ENCODE results near the gene METTL1. TPM values are rescaled to one million over a fixed set of nuclear protein-coding genes. Genes with fewer than 3 reads are reported as not detected.

METTL1 gene
- total and polyA plus RNA-seq, 7 donors, result 3.8 to 16.7 (median 9.3) TPM

DNA sequence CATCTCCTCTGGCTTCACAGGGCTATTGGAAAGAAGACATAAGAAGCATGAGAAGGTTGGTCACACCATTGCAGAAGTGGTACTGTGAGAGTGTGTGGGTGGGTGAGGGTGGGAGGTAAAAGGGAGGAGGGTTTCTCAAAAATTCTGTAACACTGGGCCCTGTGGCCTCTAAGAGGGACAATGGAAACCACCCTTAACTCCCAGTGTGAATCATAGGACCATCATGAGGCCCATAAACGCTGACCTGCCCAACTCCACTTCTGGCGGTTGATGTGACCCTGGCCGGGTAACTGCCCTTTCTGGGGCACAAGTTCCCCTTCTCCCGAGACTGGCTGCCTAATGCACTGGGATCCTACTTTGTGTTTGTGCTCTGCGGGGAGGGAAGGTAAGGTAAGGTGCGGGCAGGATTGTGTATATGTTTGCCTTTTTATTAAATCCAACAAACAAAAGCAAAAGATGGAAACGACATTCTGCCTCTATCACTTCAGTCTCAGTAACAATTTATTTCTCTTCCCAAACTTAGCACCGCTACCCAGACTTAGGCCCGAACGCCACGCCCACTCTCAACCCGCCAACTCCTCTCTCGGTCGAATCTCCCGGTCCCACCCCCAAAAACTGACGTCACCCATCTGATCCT is 551 bp downstream of the METTL1 start:
- H3K27ac ChIP-seq, result peak overlapping the region; percentile 91 to 96 (median 93)
- H3K4me3 ChIP-seq, result peak overlapping the region; percentile 66 to 80 (median 70)
- WGBS, 2 donors, result 2 to 4% methylated on average over 16 of the region's 16 CpGs
- no peaks in the 10 kb centered on the region for H3K9me3 ChIP-seq
- peak; percentile 95 for DNase-seq
- intact Hi-C loops (cut with DNase I), result no loop called here
- peaks cover 0 to 29% (median 0%) of the 10 kb centered on the region in 4 donors for H3K36me3 ChIP-seq
- peaks cover 0 to 5% (median 4%) of the 10 kb centered on the region in 3 donors for H3K27me3 ChIP-seq
- H3K4me1 ChIP-seq, result peaks cover 0 to 29% (median 24%) of the 10 kb centered on the region in 4 donors
- TF ChIP-seq EP300 (IDR thresholded peaks at IDR 0.05), result no peak
- no peak for TF ChIP-seq POLR2AphosphoS5 (IDR thresholded peaks at IDR 0.05)
- no peak for TF ChIP-seq CTCF (IDR thresholded peaks at IDR 0.05)
- no peak for TF ChIP-seq POLR2A (IDR thresholded peaks at IDR 0.05)

GRCh38 chr12:57770734-57771133 is 1.2 kb downstream of the METTL1 start:
- DNase-seq, result no peak
- no peak for TF ChIP-seq CTCF (IDR thresholded peaks at IDR 0.05)
- 86 to 90% methylated on average over 4 of the region's 4 CpGs for WGBS, 2 donors
- Histone ChIP-seq H3K27me3 (peaks cover 4 to 11% (median 10%) of the 10 kb centered on the region in 3 donors), H3K36me3 (peaks cover 0 to 24% (median 0%) of the 10 kb centered on the region in 4 donors), H3K4me3 (no peak overlapping the region), H3K27ac (peak overlapping the region; percentile 91 to 96 (median 93)), H3K4me1 (peaks cover 0 to 35% (median 30%) of the 10 kb centered on the region in 4 donors), H3K9me3 (no peaks in the 10 kb centered on the region)
- intact Hi-C loops (cut with DNase I), result no loop called here

DNA sequence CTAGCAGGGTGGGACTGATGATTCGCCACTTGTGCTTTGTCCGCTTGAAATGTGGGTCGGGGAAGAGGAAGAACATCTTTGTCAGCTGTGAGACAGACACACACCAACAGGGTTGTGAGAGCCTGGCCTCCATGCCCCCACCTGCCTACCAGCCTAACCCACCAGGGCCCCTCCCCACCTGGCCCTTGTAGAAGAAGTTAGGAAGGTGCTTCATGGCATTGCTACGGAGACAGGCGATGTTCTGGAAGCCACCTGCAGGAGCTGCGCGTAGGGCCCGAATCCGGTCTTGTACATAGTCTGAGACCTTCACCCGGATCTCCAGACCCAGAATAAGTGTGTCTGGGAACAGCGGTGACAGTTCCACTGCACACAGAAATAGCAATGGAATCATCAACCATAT is 2.3 kb downstream of the METTL1 start:
- Histone ChIP-seq H3K27ac (no peak overlapping the region), H3K9me3 (no peaks in the 10 kb centered on the region), H3K27me3 (peaks cover 16 to 23% (median 22%) of the 10 kb centered on the region in 3 donors), H3K4me1 (peaks cover 0 to 47% (median 41%) of the 10 kb centered on the region in 4 donors), H3K36me3 (peaks cover 0 to 17% (median 0%) of the 10 kb centered on the region in 4 donors), H3K4me3 (no peak overlapping the region)
- no peak for DNase-seq
- TF ChIP-seq CTCF (IDR thresholded peaks at IDR 0.05) (no peak), POLR2A (IDR thresholded peaks at IDR 0.05) (no peak), POLR2AphosphoS5 (IDR thresholded peaks at IDR 0.05) (no peak), EP300 (IDR thresholded peaks at IDR 0.05) (no peak)
- intact Hi-C loops (cut with DNase I), result no loop called here
- WGBS, 2 donors, result 95 to 96% methylated on average over 11 of the region's 11 CpGs

DNA sequence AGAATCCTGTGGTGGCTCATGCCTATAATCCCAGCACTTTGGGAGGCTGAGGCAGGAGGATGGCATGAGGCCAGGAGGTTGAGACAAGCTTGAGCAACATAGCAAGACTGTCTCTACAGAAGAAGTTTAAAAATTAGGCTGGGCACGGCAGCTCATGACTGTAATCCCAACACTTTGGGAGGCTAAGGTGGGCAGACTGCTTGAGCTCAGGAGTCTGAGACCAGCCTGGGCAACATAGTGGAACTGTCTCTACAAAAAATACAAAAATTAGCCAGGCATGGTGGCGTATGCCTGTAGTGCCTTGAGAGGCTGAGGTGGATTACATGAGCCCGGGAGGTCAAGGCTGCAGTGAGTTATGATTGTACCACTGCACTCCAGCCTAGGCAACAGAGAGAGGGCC is 4.0 kb downstream of the METTL1 start:
- TF ChIP-seq POLR2AphosphoS5 (IDR thresholded peaks at IDR 0.05) (no peak), EP300 (IDR thresholded peaks at IDR 0.05) (no peak), POLR2A (IDR thresholded peaks at IDR 0.05) (no peak), CTCF (IDR thresholded peaks at IDR 0.05) (no peak)
- WGBS, 2 donors, result 94 to 97% methylated on average over 3 of the region's 3 CpGs
- no peak overlapping the region for H3K27ac ChIP-seq
- peaks cover 0 to 17% (median 0%) of the 10 kb centered on the region in 4 donors for H3K36me3 ChIP-seq
- intact Hi-C loops (cut with DNase I), result no loop called here
- H3K4me1 ChIP-seq, result peaks cover 0 to 42% (median 36%) of the 10 kb centered on the region in 4 donors
- H3K4me3 ChIP-seq, result no peak overlapping the region
- no peaks in the 10 kb centered on the region for H3K9me3 ChIP-seq
- H3K27me3 ChIP-seq, result peaks cover 28 to 40% (median 39%) of the 10 kb centered on the region in 3 donors
- DNase-seq, result no peak

- no peak for DNase-seq
- Histone ChIP-seq H3K9me3 (no peaks in the 10 kb centered on the region), H3K36me3 (peaks cover 0 to 17% (median 0%) of the 10 kb centered on the region in 4 donors), H3K4me3 (no peak overlapping the region), H3K27ac (no peak overlapping the region), H3K4me1 (peaks cover 0 to 41% (median 36%) of the 10 kb centered on the region in 4 donors), H3K27me3 (peaks cover 29 to 46% (median 44%) of the 10 kb centered on the region in 3 donors)
- intact Hi-C loops (cut with DNase I), result no loop called here
- TF ChIP-seq EP300 (IDR thresholded peaks at IDR 0.05), result no peak
- TF ChIP-seq CTCF (IDR thresholded peaks at IDR 0.05), result no peak
- no peak for TF ChIP-seq POLR2AphosphoS5 (IDR thresholded peaks at IDR 0.05)
- no peak for TF ChIP-seq POLR2A (IDR thresholded peaks at IDR 0.05)
These were observed 4.6 kb downstream of the METTL1 start for GRCh38 chr12:57767305-57767698.

Measured in sigmoid colon (tissue), 7 donors.